DLD1 (cell line): ENCODE data around the gene RANBP3.
"Not testable (repeated sequence)": the region's sequence is repeated elsewhere in the genome, so short reads cannot be mapped to it uniquely, and the experiment has no call there.

Experiments
- in situ Hi-C: cut with HindIII; loops from 2 replicates; pipeline ENCODE4 v1.10.0; 2017; ENCODE audit warnings: low sequenced_read_pairs

RANBP3 gene

GRCh38 chr19:5988517-5989387, 10.8 kb upstream of the RANBP3 start:
- in situ Hi-C loops = no loop called here

- in situ Hi-C loops = no loop called here
These were observed 9.3 kb upstream of the RANBP3 start for GRCh38 chr19:5987077-5987818.

- in situ Hi-C loops = not testable (repeated sequence)
These were observed 7.9 kb upstream of the RANBP3 start for GRCh38 chr19:5985837-5986236.

- in situ Hi-C loops = no loop called here
These were observed 7.3 kb upstream of the RANBP3 start for GRCh38 chr19:5985098-5985783.

- in situ Hi-C loops = no loop called here
These were observed 6.7 kb upstream of the RANBP3 start for GRCh38 chr19:5984600-5984999.

- in situ Hi-C loops = no loop called here
These were observed 5.5 kb upstream of the RANBP3 start for GRCh38 chr19:5983367-5983955.

GRCh38 chr19:5978606-5979552, 939 bp upstream of the RANBP3 start:
- in situ Hi-C loops = no loop called here

GRCh38 chr19:5977222-5977784, 637 bp downstream of the RANBP3 start:
- in situ Hi-C loops = no loop called here

- in situ Hi-C loops = no loop called here
These were observed 1.2 kb downstream of the RANBP3 start for GRCh38 chr19:5976768-5977167.

- in situ Hi-C loops = no loop called here
These were observed 2.6 kb downstream of the RANBP3 start for GRCh38 chr19:5975388-5975728.

GRCh38 chr19:5974721-5975387, 3.1 kb downstream of the RANBP3 start:
- in situ Hi-C loops = no loop called here

GRCh38 chr19:5973867-5974635, 3.9 kb downstream of the RANBP3 start:
- in situ Hi-C loops = no loop called here

GRCh38 chr19:5973376-5973775, 4.6 kb downstream of the RANBP3 start:
- in situ Hi-C loops = no loop called here

GRCh38 chr19:5972355-5972731, 5.6 kb downstream of the RANBP3 start:
- in situ Hi-C loops = no loop called here

- in situ Hi-C loops = no loop called here
These were observed 6.1 kb downstream of the RANBP3 start for GRCh38 chr19:5971714-5972354.

- in situ Hi-C loops = no loop called here
These were observed 8.5 kb downstream of the RANBP3 start for GRCh38 chr19:5969476-5969875.

- in situ Hi-C loops = no loop called here
These were observed 9.2 kb downstream of the RANBP3 start for GRCh38 chr19:5968431-5969373.
